Measurements from ENCODE around the gene LCN6. TPM values are rescaled to one million over a fixed set of nuclear protein-coding genes. Genes with fewer than 3 reads are reported as not detected.

Gene LCN6
- total and polyA plus RNA-seq, 2 of the 13 experiments (the other 11 are each of a cell fraction or from before 2014, with no cell fraction given) = not detected

- TF ChIP-seq TAF15 (IDR thresholded peaks at IDR 0.05; ENCODE audit: low read depth, low read length, poor library complexity, severe bottlenecking) = peak; percentile 31
- no peak for TF ChIP-seq ZSCAN22 (CRISPR knock-in tag; IDR thresholded peaks at IDR 0.05)
- TF ChIP-seq AKAP8 (CRISPR knock-in tag; IDR thresholded peaks at IDR 0.05) = peak; percentile 10; the same call in 1 of the 2 replicates
- TF ChIP-seq, protein P1, sequence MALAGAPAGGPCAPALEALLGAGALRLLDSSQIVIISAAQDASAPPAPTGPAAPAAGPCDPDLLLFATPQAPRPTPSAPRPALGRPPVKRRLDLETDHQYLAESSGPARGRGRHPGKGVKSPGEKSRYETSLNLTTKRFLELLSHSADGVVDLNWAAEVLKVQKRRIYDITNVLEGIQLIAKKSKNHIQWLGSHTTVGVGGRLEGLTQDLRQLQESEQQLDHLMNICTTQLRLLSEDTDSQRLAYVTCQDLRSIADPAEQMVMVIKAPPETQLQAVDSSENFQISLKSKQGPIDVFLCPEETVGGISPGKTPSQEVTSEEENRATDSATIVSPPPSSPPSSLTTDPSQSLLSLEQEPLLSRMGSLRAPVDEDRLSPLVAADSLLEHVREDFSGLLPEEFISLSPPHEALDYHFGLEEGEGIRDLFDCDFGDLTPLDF (CRISPR knock-in tag; IDR thresholded peaks at IDR 0.05) = no peak
- no peak for TF ChIP-seq KLF9 (CRISPR knock-in tag; IDR thresholded peaks at IDR 0.05; ENCODE audit: low read depth)
- TF ChIP-seq POLR2AphosphoS5 (IDR thresholded peaks at IDR 0.05; ENCODE audit: low read depth, low read length) = peak; percentile 37; the same call in 1 of the 2 replicates
- TF ChIP-seq, protein P2, sequence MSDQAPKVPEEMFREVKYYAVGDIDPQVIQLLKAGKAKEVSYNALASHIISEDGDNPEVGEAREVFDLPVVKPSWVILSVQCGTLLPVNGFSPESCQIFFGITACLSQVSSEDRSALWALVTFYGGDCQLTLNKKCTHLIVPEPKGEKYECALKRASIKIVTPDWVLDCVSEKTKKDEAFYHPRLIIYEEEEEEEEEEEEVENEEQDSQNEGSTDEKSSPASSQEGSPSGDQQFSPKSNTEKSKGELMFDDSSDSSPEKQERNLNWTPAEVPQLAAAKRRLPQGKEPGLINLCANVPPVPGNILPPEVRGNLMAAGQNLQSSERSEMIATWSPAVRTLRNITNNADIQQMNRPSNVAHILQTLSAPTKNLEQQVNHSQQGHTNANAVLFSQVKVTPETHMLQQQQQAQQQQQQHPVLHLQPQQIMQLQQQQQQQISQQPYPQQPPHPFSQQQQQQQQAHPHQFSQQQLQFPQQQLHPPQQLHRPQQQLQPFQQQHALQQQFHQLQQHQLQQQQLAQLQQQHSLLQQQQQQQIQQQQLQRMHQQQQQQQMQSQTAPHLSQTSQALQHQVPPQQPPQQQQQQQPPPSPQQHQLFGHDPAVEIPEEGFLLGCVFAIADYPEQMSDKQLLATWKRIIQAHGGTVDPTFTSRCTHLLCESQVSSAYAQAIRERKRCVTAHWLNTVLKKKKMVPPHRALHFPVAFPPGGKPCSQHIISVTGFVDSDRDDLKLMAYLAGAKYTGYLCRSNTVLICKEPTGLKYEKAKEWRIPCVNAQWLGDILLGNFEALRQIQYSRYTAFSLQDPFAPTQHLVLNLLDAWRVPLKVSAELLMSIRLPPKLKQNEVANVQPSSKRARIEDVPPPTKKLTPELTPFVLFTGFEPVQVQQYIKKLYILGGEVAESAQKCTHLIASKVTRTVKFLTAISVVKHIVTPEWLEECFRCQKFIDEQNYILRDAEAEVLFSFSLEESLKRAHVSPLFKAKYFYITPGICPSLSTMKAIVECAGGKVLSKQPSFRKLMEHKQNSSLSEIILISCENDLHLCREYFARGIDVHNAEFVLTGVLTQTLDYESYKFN (CRISPR knock-in tag; conservative IDR thresholded peaks at IDR 0.05) = no peak
- no peak for TF ChIP-seq SSRP1 (CRISPR knock-in tag; IDR thresholded peaks at IDR 0.05)
- no peak for TF ChIP-seq CCDC6 (CRISPR knock-in tag; IDR thresholded peaks at IDR 0.05)
- no peak for TF ChIP-seq ZNF263 (CRISPR knock-in tag; IDR thresholded peaks at IDR 0.05)
- TF ChIP-seq ZBTB4 (CRISPR knock-in tag; IDR thresholded peaks at IDR 0.05; ENCODE audit: borderline replicate concordance) = no peak
- no peak for TF ChIP-seq SMYD3 (CRISPR knock-in tag; IDR thresholded peaks at IDR 0.05)
- TF ChIP-seq, protein P3, sequence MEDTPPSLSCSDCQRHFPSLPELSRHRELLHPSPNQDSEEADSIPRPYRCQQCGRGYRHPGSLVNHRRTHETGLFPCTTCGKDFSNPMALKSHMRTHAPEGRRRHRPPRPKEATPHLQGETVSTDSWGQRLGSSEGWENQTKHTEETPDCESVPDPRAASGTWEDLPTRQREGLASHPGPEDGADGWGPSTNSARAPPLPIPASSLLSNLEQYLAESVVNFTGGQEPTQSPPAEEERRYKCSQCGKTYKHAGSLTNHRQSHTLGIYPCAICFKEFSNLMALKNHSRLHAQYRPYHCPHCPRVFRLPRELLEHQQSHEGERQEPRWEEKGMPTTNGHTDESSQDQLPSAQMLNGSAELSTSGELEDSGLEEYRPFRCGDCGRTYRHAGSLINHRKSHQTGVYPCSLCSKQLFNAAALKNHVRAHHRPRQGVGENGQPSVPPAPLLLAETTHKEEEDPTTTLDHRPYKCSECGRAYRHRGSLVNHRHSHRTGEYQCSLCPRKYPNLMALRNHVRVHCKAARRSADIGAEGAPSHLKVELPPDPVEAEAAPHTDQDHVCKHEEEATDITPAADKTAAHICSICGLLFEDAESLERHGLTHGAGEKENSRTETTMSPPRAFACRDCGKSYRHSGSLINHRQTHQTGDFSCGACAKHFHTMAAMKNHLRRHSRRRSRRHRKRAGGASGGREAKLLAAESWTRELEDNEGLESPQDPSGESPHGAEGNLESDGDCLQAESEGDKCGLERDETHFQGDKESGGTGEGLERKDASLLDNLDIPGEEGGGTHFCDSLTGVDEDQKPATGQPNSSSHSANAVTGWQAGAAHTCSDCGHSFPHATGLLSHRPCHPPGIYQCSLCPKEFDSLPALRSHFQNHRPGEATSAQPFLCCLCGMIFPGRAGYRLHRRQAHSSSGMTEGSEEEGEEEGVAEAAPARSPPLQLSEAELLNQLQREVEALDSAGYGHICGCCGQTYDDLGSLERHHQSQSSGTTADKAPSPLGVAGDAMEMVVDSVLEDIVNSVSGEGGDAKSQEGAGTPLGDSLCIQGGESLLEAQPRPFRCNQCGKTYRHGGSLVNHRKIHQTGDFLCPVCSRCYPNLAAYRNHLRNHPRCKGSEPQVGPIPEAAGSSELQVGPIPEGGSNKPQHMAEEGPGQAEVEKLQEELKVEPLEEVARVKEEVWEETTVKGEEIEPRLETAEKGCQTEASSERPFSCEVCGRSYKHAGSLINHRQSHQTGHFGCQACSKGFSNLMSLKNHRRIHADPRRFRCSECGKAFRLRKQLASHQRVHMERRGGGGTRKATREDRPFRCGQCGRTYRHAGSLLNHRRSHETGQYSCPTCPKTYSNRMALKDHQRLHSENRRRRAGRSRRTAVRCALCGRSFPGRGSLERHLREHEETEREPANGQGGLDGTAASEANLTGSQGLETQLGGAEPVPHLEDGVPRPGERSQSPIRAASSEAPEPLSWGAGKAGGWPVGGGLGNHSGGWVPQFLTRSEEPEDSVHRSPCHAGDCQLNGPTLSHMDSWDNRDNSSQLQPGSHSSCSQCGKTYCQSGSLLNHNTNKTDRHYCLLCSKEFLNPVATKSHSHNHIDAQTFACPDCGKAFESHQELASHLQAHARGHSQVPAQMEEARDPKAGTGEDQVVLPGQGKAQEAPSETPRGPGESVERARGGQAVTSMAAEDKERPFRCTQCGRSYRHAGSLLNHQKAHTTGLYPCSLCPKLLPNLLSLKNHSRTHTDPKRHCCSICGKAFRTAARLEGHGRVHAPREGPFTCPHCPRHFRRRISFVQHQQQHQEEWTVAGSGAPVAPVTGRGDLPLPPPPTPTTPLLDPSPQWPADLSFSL (CRISPR knock-in tag; IDR thresholded peaks at IDR 0.05) = no peak
These were observed 26.0 kb downstream of the LCN6 start (continued) for GRCh38 chr9:136722093-136722968.
